Testis (tissue), 3 donors: Measurements from ENCODE around the gene SLC4A2. TPM values are rescaled to one million over a fixed set of nuclear protein-coding genes. Genes with fewer than 3 reads are reported as not detected.
A peak's percentile ranks its signal among the peaks of the same experiment; 100 is the strongest.
"Not testable (repeated sequence)": the region's sequence is repeated elsewhere in the genome, so short reads cannot be mapped to it uniquely, and the experiment has no call there.

Experiments
- DNase-seq: peaks from one replicate; pipeline ENCODE4 v3.0.0-alpha.2; 2019
- H3K27ac ChIP-seq, 2 donors: fragments of 200-600 bp; sonication (generic); one replicate each; pipeline ENCODE4 v1.5.1; 2019
- H3K27me3 ChIP-seq: fragments of 200-600 bp; sonication (generic); one replicate; pipeline ENCODE4 v1.5.1; 2019
- H3K36me3 ChIP-seq: fragments of 200-600 bp; sonication (generic); one replicate; pipeline ENCODE4 v1.5.1; 2017; ENCODE audit warnings: low read depth; ENCODE audit errors: missing control alignments
- H3K4me1 ChIP-seq: fragments of 200-600 bp; sonication (generic); one replicate; pipeline ENCODE4 v1.5.1; 2019
- H3K4me3 ChIP-seq, 2 donors: fragments of 200-600 bp; sonication (generic); one replicate each; pipeline ENCODE4 v1.5.1; 2017 to 2019
- H3K9me3 ChIP-seq: fragments of 200-600 bp; sonication (generic); one replicate; pipeline ENCODE4 v1.5.1; 2017
- CTCF ChIP-seq, 3 experiments: fragments of 450-650 bp in 2 of 3; fragments of 200-600 bp in 1 of 3; sonication (generic) in 1 of 3; IDR thresholded peaks; one replicate each; pipeline ENCODE4 v1.5.1; 2016 to 2019; ENCODE audit warnings: antibody characterized with exemption in 3 of 3, mild to moderate bottlenecking in 2 of 3, moderate library complexity in 1 of 3
- POLR2A ChIP-seq: fragments of 450-650 bp; IDR thresholded peaks from one replicate; pipeline ENCODE4 v1.6.1; 2017; ENCODE audit warnings: antibody characterized with exemption, mild to moderate bottlenecking, moderate library complexity
- WGBS, 2 donors: methylation state at CpG; one replicate each; pipeline ENCODE4 v1.1.5; 2018; 5-methylcytosine and 5-hydroxymethylcytosine counted together
- intact Hi-C: fragments of 100-400 bp; cut with DNase I; formaldehyde crosslinking; loops from one replicate; pipeline ENCODE4 v1.15.1; 2023; ENCODE audit warnings: low total_unique reads
- polyA plus RNA-seq: library from polyadenylated mRNA; stranded (reverse); fragments of 350-450 nt; fragmentation: Illumina TruSeq; extraction: RNeasy Lipid Tissue Mini Kit (QIAGEN cat#74804); gene quantifications from one replicate; pipeline ENCODE4 v1.2.3, GENCODE V29; 2014; ENCODE audit warnings: low read depth, low replicate concordance; ENCODE audit not compliant: insufficient read depth
- total RNA-seq, 2 donors: library from RNA; depleted of rRNA; stranded (reverse); fragments of >200 nt; gene quantifications; one replicate each; pipeline ENCODE4 v1.2.3, GENCODE V29; 2016

Gene SLC4A2
- total and polyA plus RNA-seq, 3 donors from 2014 or later: 68.9 to 153 (median 147) TPM

GRCh38 chr7:151039850-151040548 is 19.4 kb upstream of the SLC4A2 start:
- Histone ChIP-seq H3K27me3 (no peaks in the 10 kb centered on the region), H3K4me3 (no peak overlapping the region), H3K4me1 (peaks cover 19% of the 10 kb centered on the region), H3K36me3 (no peaks in the 10 kb centered on the region), H3K9me3 (no peaks in the 10 kb centered on the region), H3K27ac (peak overlapping the region in 1 of 2 donors; percentile 69)
- no peak for DNase-seq
- TF ChIP-seq CTCF (IDR thresholded peaks at IDR 0.05): no peak
- no peak for TF ChIP-seq POLR2A
- intact Hi-C loops: no loop called here
- WGBS, 2 donors: 53 to 61% methylated on average over 10 to 18 of the region's 18 CpGs

- Histone ChIP-seq H3K4me3 (no peak overlapping the region), H3K4me1 (peaks cover 19% of the 10 kb centered on the region), H3K27ac (no peak overlapping the region), H3K9me3 (no peaks in the 10 kb centered on the region), H3K36me3 (no peaks in the 10 kb centered on the region), H3K27me3 (no peaks in the 10 kb centered on the region)
- TF ChIP-seq CTCF (IDR thresholded peaks at IDR 0.05): no peak
- no peak for TF ChIP-seq POLR2A
- intact Hi-C loops: no loop called here
- WGBS, 2 donors: 90 to 96% methylated on average over 11 to 30 of the region's 30 CpGs
- no peak for DNase-seq
Observed at GRCh38 chr7:151040616-151041375, 18.6 kb upstream of the SLC4A2 start.

GRCh38 chr7:151043449-151043848 is 15.9 kb upstream of the SLC4A2 start:
- H3K4me1 ChIP-seq: peaks cover 17% of the 10 kb centered on the region
- DNase-seq, H3K36me3 ChIP-seq, H3K4me3 ChIP-seq, H3K27ac ChIP-seq, intact Hi-C loops, H3K9me3 ChIP-seq, H3K27me3 ChIP-seq: not testable (repeated sequence)
- WGBS, 2 donors: 91 to 94% methylated on average over 10 of the region's 10 CpGs

- intact Hi-C loops: no loop called here
- 91 to 98% methylated on average over 9 to 19 of the region's 20 CpGs for WGBS, 2 donors
Observed at GRCh38 chr7:151043959-151044358, 15.4 kb upstream of the SLC4A2 start.

More at GRCh38 chr7:151043959-151044358, 15.4 kb upstream of the SLC4A2 start:
- Histone ChIP-seq H3K27ac (no peak overlapping the region), H3K36me3 (no peaks in the 10 kb centered on the region), H3K4me3 (no peak overlapping the region), H3K9me3 (no peaks in the 10 kb centered on the region), H3K4me1 (peaks cover 12% of the 10 kb centered on the region), H3K27me3 (no peaks in the 10 kb centered on the region)
- DNase-seq: no peak
- TF ChIP-seq CTCF (IDR thresholded peaks at IDR 0.05) (no peak), POLR2A (no peak)
